Measurements from ENCODE around the gene BBIP1.

- TF ChIP-seq CTCF (conservative IDR thresholded peaks at IDR 0.05; ENCODE audit: low read length) (no peak), EZH2phosphoT487 (IDR thresholded peaks at IDR 0.05; ENCODE audit: borderline replicate concordance, low read depth, low read length) (no peak)
Observed at GRCh38 chr10:110931769-110932381, 12.9 kb upstream of the BBIP1 start.
